ENCODE measurements around the gene RNASE4. TPM values are rescaled to one million over a fixed set of nuclear protein-coding genes. Genes with fewer than 3 reads are reported as not detected.

The RNASE4 gene
- total RNA-seq, 4 donors from 2014 or later: 171 to 355 (median 289) TPM

- no peak for TF ChIP-seq CTCF (IDR thresholded peaks at IDR 0.05; ENCODE audit: low read depth)
These were observed 16.4 kb upstream of the RNASE4 start for GRCh38 chr14:20667957-20668356.

GRCh38 chr14:20668969-20669368 is 15.4 kb upstream of the RNASE4 start:
- TF ChIP-seq CTCF (IDR thresholded peaks at IDR 0.05; ENCODE audit: low read depth): no peak

GRCh38 chr14:20671597-20672283 is 12.6 kb upstream of the RNASE4 start:
- no peak for TF ChIP-seq CTCF (IDR thresholded peaks at IDR 0.05; ENCODE audit: low read depth)

GRCh38 chr14:20675669-20676068 is 8.7 kb upstream of the RNASE4 start:
- TF ChIP-seq CTCF (IDR thresholded peaks at IDR 0.05; ENCODE audit: low read depth): no peak

GRCh38 chr14:20676072-20676471 is 8.3 kb upstream of the RNASE4 start:
- TF ChIP-seq CTCF (IDR thresholded peaks at IDR 0.05; ENCODE audit: low read depth): no peak

- no peak for TF ChIP-seq CTCF (IDR thresholded peaks at IDR 0.05; ENCODE audit: low read depth)
These were observed 4.5 kb upstream of the RNASE4 start for GRCh38 chr14:20679907-20680306.

GRCh38 chr14:20680363-20680762 is 4.0 kb upstream of the RNASE4 start:
- no peak for TF ChIP-seq CTCF (IDR thresholded peaks at IDR 0.05; ENCODE audit: low read depth)

Measured in subcutaneous adipose tissue (tissue), 4 donors.